ENCODE data around the gene EXOC4. TPM values are rescaled to one million over a fixed set of nuclear protein-coding genes. Genes with fewer than 3 reads are reported as not detected.

EXOC4 gene
- total RNA-seq, 3 donors from 2014 or later = 23.9 to 30.4 (median 26.0) TPM

GRCh38 chr7:133534816-133535215 lies 281.9 kb downstream of the EXOC4 start:
- no peaks in the 10 kb centered on the region for H3K27me3 Mint-ChIP-seq (ENCODE audit: low read depth)
- peaks cover 17% of the 10 kb centered on the region for H3K36me3 Mint-ChIP-seq (ENCODE audit: insufficient read depth)
- ATAC-seq (no peak), DNase-seq (no peak)
- H3K4me1 Mint-ChIP-seq (ENCODE audit: low read depth) = peaks cover 6% of the 10 kb centered on the region
- no peaks in the 10 kb centered on the region for H3K9me3 Mint-ChIP-seq
- no peak overlapping the region for H3K4me3 Mint-ChIP-seq

GRCh38 chr7:133535308-133535707 lies 282.4 kb downstream of the EXOC4 start:
- Mint-ChIP-seq H3K9me3 (no peaks in the 10 kb centered on the region), H3K27me3 (ENCODE audit: low read depth) (no peaks in the 10 kb centered on the region), H3K36me3 (ENCODE audit: insufficient read depth) (peaks cover 14% of the 10 kb centered on the region), H3K4me1 (ENCODE audit: low read depth) (peaks cover 6% of the 10 kb centered on the region), H3K4me3 (no peak overlapping the region)
- no peak for ATAC-seq
- DNase-seq = no peak

- Mint-ChIP-seq H3K4me3 (no peak overlapping the region), H3K27me3 (ENCODE audit: low read depth) (no peaks in the 10 kb centered on the region), H3K4me1 (ENCODE audit: low read depth) (peaks cover 6% of the 10 kb centered on the region), H3K36me3 (ENCODE audit: insufficient read depth) (peaks cover 12% of the 10 kb centered on the region), H3K9me3 (no peaks in the 10 kb centered on the region)
- DNase-seq (no peak), ATAC-seq (no peak)
These were observed 283.6 kb downstream of the EXOC4 start for GRCh38 chr7:133536450-133536849.

GRCh38 chr7:133539016-133539415 lies 286.1 kb downstream of the EXOC4 start:
- Mint-ChIP-seq H3K4me1 (ENCODE audit: low read depth) (peaks cover 6% of the 10 kb centered on the region), H3K9me3 (no peaks in the 10 kb centered on the region), H3K27me3 (ENCODE audit: low read depth) (no peaks in the 10 kb centered on the region), H3K4me3 (no peak overlapping the region), H3K36me3 (ENCODE audit: insufficient read depth) (peaks cover 13% of the 10 kb centered on the region)
- no peak for DNase-seq
- no peak for ATAC-seq

GRCh38 chr7:133540096-133540860 lies 287.4 kb downstream of the EXOC4 start:
- ATAC-seq (no peak), DNase-seq (no peak)
- no peak overlapping the region for H3K4me3 Mint-ChIP-seq
- no peaks in the 10 kb centered on the region for H3K9me3 Mint-ChIP-seq
- no peaks in the 10 kb centered on the region for H3K27me3 Mint-ChIP-seq (ENCODE audit: low read depth)
- H3K4me1 Mint-ChIP-seq (ENCODE audit: low read depth) = peaks cover 6% of the 10 kb centered on the region
- H3K36me3 Mint-ChIP-seq (ENCODE audit: insufficient read depth) = peaks cover 15% of the 10 kb centered on the region

GRCh38 chr7:133542209-133542780 lies 289.4 kb downstream of the EXOC4 start:
- Mint-ChIP-seq H3K27me3 (ENCODE audit: low read depth) (no peaks in the 10 kb centered on the region), H3K9me3 (no peaks in the 10 kb centered on the region), H3K36me3 (ENCODE audit: insufficient read depth) (peaks cover 12% of the 10 kb centered on the region), H3K4me3 (no peak overlapping the region), H3K4me1 (ENCODE audit: low read depth) (peaks cover 1% of the 10 kb centered on the region)
- DNase-seq (no peak), ATAC-seq (no peak)

GRCh38 chr7:133543657-133544056 lies 290.8 kb downstream of the EXOC4 start:
- Mint-ChIP-seq H3K4me3 (no peak overlapping the region), H3K4me1 (ENCODE audit: low read depth) (peaks cover 1% of the 10 kb centered on the region), H3K36me3 (ENCODE audit: insufficient read depth) (peaks cover 10% of the 10 kb centered on the region), H3K27me3 (ENCODE audit: low read depth) (no peaks in the 10 kb centered on the region), H3K9me3 (no peaks in the 10 kb centered on the region)
- no peak for DNase-seq
- no peak for ATAC-seq

GRCh38 chr7:133545618-133546017 lies 292.7 kb downstream of the EXOC4 start:
- H3K4me1 Mint-ChIP-seq (ENCODE audit: low read depth) = no peaks in the 10 kb centered on the region
- H3K27me3 Mint-ChIP-seq (ENCODE audit: low read depth) = no peaks in the 10 kb centered on the region
- DNase-seq = no peak
- H3K4me3 Mint-ChIP-seq = no peak overlapping the region
- no peaks in the 10 kb centered on the region for H3K9me3 Mint-ChIP-seq
- no peak for ATAC-seq
- peaks cover 10% of the 10 kb centered on the region for H3K36me3 Mint-ChIP-seq (ENCODE audit: insufficient read depth)

- Mint-ChIP-seq H3K4me1 (ENCODE audit: low read depth) (no peaks in the 10 kb centered on the region), H3K4me3 (no peak overlapping the region), H3K27me3 (ENCODE audit: low read depth) (no peaks in the 10 kb centered on the region), H3K9me3 (no peaks in the 10 kb centered on the region), H3K36me3 (ENCODE audit: insufficient read depth) (peaks cover 4% of the 10 kb centered on the region)
- DNase-seq (no peak), ATAC-seq (no peak)
These were observed 295.1 kb downstream of the EXOC4 start for GRCh38 chr7:133547981-133548380.

GRCh38 chr7:133549633-133550032 lies 296.8 kb downstream of the EXOC4 start:
- no peak for DNase-seq
- Mint-ChIP-seq H3K27me3 (ENCODE audit: low read depth) (no peaks in the 10 kb centered on the region), H3K9me3 (no peaks in the 10 kb centered on the region), H3K4me3 (no peak overlapping the region), H3K36me3 (ENCODE audit: insufficient read depth) (peaks cover 4% of the 10 kb centered on the region), H3K4me1 (ENCODE audit: low read depth) (no peaks in the 10 kb centered on the region)
- ATAC-seq = no peak

- ATAC-seq (no peak), DNase-seq (no peak)
- Mint-ChIP-seq H3K9me3 (no peaks in the 10 kb centered on the region), H3K36me3 (ENCODE audit: insufficient read depth) (peaks cover 4% of the 10 kb centered on the region), H3K4me3 (no peak overlapping the region), H3K4me1 (ENCODE audit: low read depth) (no peaks in the 10 kb centered on the region), H3K27me3 (ENCODE audit: low read depth) (no peaks in the 10 kb centered on the region)
These were observed 297.3 kb downstream of the EXOC4 start for GRCh38 chr7:133550145-133550544.

GRCh38 chr7:133550811-133551210 lies 297.9 kb downstream of the EXOC4 start:
- Mint-ChIP-seq H3K36me3 (ENCODE audit: insufficient read depth) (peaks cover 7% of the 10 kb centered on the region), H3K4me1 (ENCODE audit: low read depth) (no peaks in the 10 kb centered on the region), H3K9me3 (no peaks in the 10 kb centered on the region), H3K4me3 (no peak overlapping the region), H3K27me3 (ENCODE audit: low read depth) (no peaks in the 10 kb centered on the region)
- DNase-seq (no peak), ATAC-seq (no peak)

GRCh38 chr7:133551466-133551865 lies 298.6 kb downstream of the EXOC4 start:
- Mint-ChIP-seq H3K9me3 (no peaks in the 10 kb centered on the region), H3K4me1 (ENCODE audit: low read depth) (no peaks in the 10 kb centered on the region)
- ATAC-seq = no peak

GRCh38 chr7:133552079-133552478 lies 299.2 kb downstream of the EXOC4 start:
- Mint-ChIP-seq H3K9me3 (no peaks in the 10 kb centered on the region), H3K36me3 (ENCODE audit: insufficient read depth) (peaks cover 10% of the 10 kb centered on the region), H3K27me3 (ENCODE audit: low read depth) (no peaks in the 10 kb centered on the region), H3K4me1 (ENCODE audit: low read depth) (no peaks in the 10 kb centered on the region), H3K4me3 (no peak overlapping the region)
- ATAC-seq (no peak), DNase-seq (no peak)

More at GRCh38 chr7:133551466-133551865, 298.6 kb downstream of the EXOC4 start:
- H3K36me3 Mint-ChIP-seq (ENCODE audit: insufficient read depth) = peaks cover 10% of the 10 kb centered on the region
- no peak overlapping the region for H3K4me3 Mint-ChIP-seq
- H3K27me3 Mint-ChIP-seq (ENCODE audit: low read depth) = no peaks in the 10 kb centered on the region
- DNase-seq = no peak

- Mint-ChIP-seq H3K36me3 (ENCODE audit: insufficient read depth) (peaks cover 7% of the 10 kb centered on the region), H3K4me1 (ENCODE audit: low read depth) (no peaks in the 10 kb centered on the region), H3K27me3 (ENCODE audit: low read depth) (no peaks in the 10 kb centered on the region), H3K9me3 (no peaks in the 10 kb centered on the region), H3K4me3 (no peak overlapping the region)
- ATAC-seq (no peak), DNase-seq (no peak)
These were observed 301.5 kb downstream of the EXOC4 start for GRCh38 chr7:133554330-133554729.

All from activated T-cell treated with anti-CD3 and anti-CD28 coated beads, Interleukin-2, amount 50 U/mL, for 4 hours (primary cell).